K562 (cell line): ENCODE measurements around the gene SKIL. TPM values are rescaled to one million over a fixed set of nuclear protein-coding genes. Genes with fewer than 3 reads are reported as not detected.
A peak's percentile ranks its signal among the peaks of the same experiment; 100 is the strongest.

Source experiments
- ATF1 ChIP-seq, 2 experiments: fragments of 450-650 bp in 1 of 2; IDR thresholded peaks; 2 replicates each; pipeline ENCODE4 v1.6.1; 2016; ENCODE audit warnings: missing compliant biosample characterization in 1 of 2, missing genetic modification characterization in 1 of 2
- CAMTA2 ChIP-seq: fragments of 250-450 bp; sonication (Bioruptor Pico); conservative IDR thresholded peaks from 2 replicates; pipeline ENCODE4 v1.5.1; 2022
- CEBPZ ChIP-seq: fragments of 150-350 bp; IDR thresholded peaks from 2 replicates; pipeline ENCODE4 v1.6.1; 2014; ENCODE audit warnings: low read depth, mild to moderate bottlenecking, low read length, borderline replicate concordance
- COPS2 ChIP-seq: fragments of 450-650 bp; conservative IDR thresholded peaks from 2 replicates; pipeline ENCODE4 v1.6.1; 2016; ENCODE audit warnings: mild to moderate bottlenecking, moderate library complexity
- CREB3L1 ChIP-seq: fragments of 450-650 bp; IDR thresholded peaks from 2 replicates; pipeline ENCODE4 v1.6.1; 2014; ENCODE audit warnings: low read depth, mild to moderate bottlenecking, moderate library complexity, borderline replicate concordance
- CTBP1 ChIP-seq: fragments of 450-650 bp; IDR thresholded peaks from 2 replicates; pipeline ENCODE4 v1.6.1; 2016; ENCODE audit warnings: borderline replicate concordance
- CTCFL ChIP-seq: IDR thresholded peaks from 2 replicates; pipeline ENCODE4 v1.6.1; 2011; ENCODE audit warnings: borderline replicate concordance, low read depth, mild to moderate bottlenecking, moderate library complexity, low read length; ENCODE audit not compliant: insufficient read depth, poor library complexity, severe bottlenecking
- FOSL1 ChIP-seq: fragments of 200-800 bp; sonication (Bioruptor generic); conservative IDR thresholded peaks from 2 replicates; pipeline ENCODE4 v1.6.1; 2016; ENCODE audit warnings: missing genetic modification characterization, missing compliant biosample characterization
- MBD1 ChIP-seq: fragments of 250-450 bp; sonication (Bioruptor Pico); IDR thresholded peaks from 2 replicates; pipeline ENCODE4 v1.8.0; 2022; ENCODE audit warnings: inconsistent platforms
- MBD2 ChIP-seq: sonication (generic); IDR thresholded peaks from 2 replicates; pipeline ENCODE4 v1.6.1; 2016; ENCODE audit warnings: low read depth, borderline replicate concordance
- PHB ChIP-seq: fragments of 250-450 bp; sonication (Bioruptor Pico); IDR thresholded peaks from 2 replicates; pipeline ENCODE4 v1.5.0; 2021
- RNF2 ChIP-seq: sonication (generic); IDR thresholded peaks from 2 replicates; pipeline ENCODE4 v1.6.1; 2016
- SUPT5H ChIP-seq: fragments of 450-650 bp; IDR thresholded peaks from 2 replicates; pipeline ENCODE4 v1.6.1; 2016
- U2AF1 ChIP-seq: fragments of 200-400 bp; formaldehyde crosslinking; optimal IDR thresholded peaks from 2 replicates; pipeline ENCODE3; 2017; ENCODE audit warnings: mild to moderate bottlenecking, low read depth, low read length, moderate library complexity
- U2AF2 ChIP-seq: fragments of 200-400 bp; formaldehyde crosslinking; optimal IDR thresholded peaks from 2 replicates; pipeline ENCODE3; 2017; ENCODE audit warnings: low read depth, mild to moderate bottlenecking, low read length
- ZBTB7A ChIP-seq: IDR thresholded peaks from 2 replicates; pipeline ENCODE4 v1.6.1; 2011; ENCODE audit warnings: low read depth, mild to moderate bottlenecking, low read length, moderate library complexity, borderline replicate concordance; ENCODE audit not compliant: control insufficient read depth
- ZNF76 ChIP-seq: fragments of 250-450 bp; sonication (Bioruptor Pico); IDR thresholded peaks from 2 replicates; pipeline ENCODE4 v1.4.0; 2020; ENCODE audit warnings: mild to moderate bottlenecking, moderate library complexity, borderline replicate concordance
- polyA plus RNA-seq, 8 experiments: library from polyadenylated mRNA; depleted of rRNA in 4 of 8; stranded (reverse) in 5 of 8; unstranded in 3 of 8; fragments of >200 nt; fragmentation: Nextera tagmentation in 2 of 8; fragmentation: Illumina TruSeq in 1 of 8; extraction: Ambion mirVana in 2 of 8; extraction: Trizol in 1 of 8; gene quantifications; 2 replicates each; pipeline versions ENCODE4 v1.2.1 to v1.2.3, GENCODE V29; 2011 to 2014; ENCODE audit warnings: inconsistent platforms in 1 of 8, missing spikeins in 1 of 8
- total RNA-seq, 7 experiments: library from RNA; depleted of rRNA in 6 of 7; stranded (reverse); fragments of >200 nt in 6 of 7; fragmentation: Illumina TruSeq in 2 of 7; extraction: Trizol in 2 of 7; gene quantifications; 2 replicates each; pipeline versions ENCODE4 v1.2.1 to v1.2.3, GENCODE V29; 2011 to 2021; ENCODE audit warnings: low replicate concordance in 1 of 7

SKIL gene
- total and polyA plus RNA-seq, 9 of the 15 experiments (the other 6 are each of a cell fraction or from before 2014, with no cell fraction given), result 4.3 to 19.1 (median 9.7) TPM

GRCh38 chr3:170357176-170358041 is at the start of gene SKIL (continued):
- 0 out of 2 replicates have a peak, but pooled peaks have one; percentile 30 for TF ChIP-seq PHB (CRISPR knock-in tag)
- TF ChIP-seq MBD1 (CRISPR knock-in tag), result no peak
- TF ChIP-seq CTCFL, result peak; percentile 64
- no peak for TF ChIP-seq CEBPZ
- no peak for TF ChIP-seq ZBTB7A
- TF ChIP-seq CAMTA2 (CRISPR knock-in tag), result no peak
- TF ChIP-seq CREB3L1, result no peak
- no peak for TF ChIP-seq ZNF76 (CRISPR knock-in tag)
- TF ChIP-seq MBD2, result no peak
- TF ChIP-seq RNF2, result no peak
- no peak for TF ChIP-seq COPS2
- no peak for TF ChIP-seq SUPT5H
- peak; percentile 59; the same call in 1 of the 2 replicates for TF ChIP-seq FOSL1 (tag)
- no peak for TF ChIP-seq U2AF1
- TF ChIP-seq ATF1 (CRISPR knock-in tag; IDR thresholded peaks at IDR 0.05), result peak; percentile 77
- TF ChIP-seq ATF1 (tag; IDR thresholded peaks at IDR 0.05), result peak; percentile 96
- peak; percentile 87 for TF ChIP-seq CTBP1
- TF ChIP-seq U2AF2, result no peak
